Measurements from ENCODE around the gene BCAN.

The BCAN gene

GRCh38 chr1:156655904-156656516 lies 14.1 kb downstream of the BCAN start:
- Histone ChIP-seq H3K9me3 (ENCODE audit: severe bottlenecking) (no peaks in the 10 kb centered on the region), H3K4me3 (ENCODE audit: low read depth, low read length) (no peak overlapping the region), H3K27me3 (ENCODE audit: insufficient read depth, low read depth, severe bottlenecking) (no peaks in the 10 kb centered on the region), H3K36me3 (no peaks in the 10 kb centered on the region), H3K27ac (peak overlapping the region; percentile 83)
- TF ChIP-seq, protein P1, sequence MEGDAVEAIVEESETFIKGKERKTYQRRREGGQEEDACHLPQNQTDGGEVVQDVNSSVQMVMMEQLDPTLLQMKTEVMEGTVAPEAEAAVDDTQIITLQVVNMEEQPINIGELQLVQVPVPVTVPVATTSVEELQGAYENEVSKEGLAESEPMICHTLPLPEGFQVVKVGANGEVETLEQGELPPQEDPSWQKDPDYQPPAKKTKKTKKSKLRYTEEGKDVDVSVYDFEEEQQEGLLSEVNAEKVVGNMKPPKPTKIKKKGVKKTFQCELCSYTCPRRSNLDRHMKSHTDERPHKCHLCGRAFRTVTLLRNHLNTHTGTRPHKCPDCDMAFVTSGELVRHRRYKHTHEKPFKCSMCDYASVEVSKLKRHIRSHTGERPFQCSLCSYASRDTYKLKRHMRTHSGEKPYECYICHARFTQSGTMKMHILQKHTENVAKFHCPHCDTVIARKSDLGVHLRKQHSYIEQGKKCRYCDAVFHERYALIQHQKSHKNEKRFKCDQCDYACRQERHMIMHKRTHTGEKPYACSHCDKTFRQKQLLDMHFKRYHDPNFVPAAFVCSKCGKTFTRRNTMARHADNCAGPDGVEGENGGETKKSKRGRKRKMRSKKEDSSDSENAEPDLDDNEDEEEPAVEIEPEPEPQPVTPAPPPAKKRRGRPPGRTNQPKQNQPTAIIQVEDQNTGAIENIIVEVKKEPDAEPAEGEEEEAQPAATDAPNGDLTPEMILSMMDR (IDR thresholded peaks at IDR 0.05; ENCODE audit: low read depth, low read length) = no peak
- DNase-seq = no peak

DNA sequence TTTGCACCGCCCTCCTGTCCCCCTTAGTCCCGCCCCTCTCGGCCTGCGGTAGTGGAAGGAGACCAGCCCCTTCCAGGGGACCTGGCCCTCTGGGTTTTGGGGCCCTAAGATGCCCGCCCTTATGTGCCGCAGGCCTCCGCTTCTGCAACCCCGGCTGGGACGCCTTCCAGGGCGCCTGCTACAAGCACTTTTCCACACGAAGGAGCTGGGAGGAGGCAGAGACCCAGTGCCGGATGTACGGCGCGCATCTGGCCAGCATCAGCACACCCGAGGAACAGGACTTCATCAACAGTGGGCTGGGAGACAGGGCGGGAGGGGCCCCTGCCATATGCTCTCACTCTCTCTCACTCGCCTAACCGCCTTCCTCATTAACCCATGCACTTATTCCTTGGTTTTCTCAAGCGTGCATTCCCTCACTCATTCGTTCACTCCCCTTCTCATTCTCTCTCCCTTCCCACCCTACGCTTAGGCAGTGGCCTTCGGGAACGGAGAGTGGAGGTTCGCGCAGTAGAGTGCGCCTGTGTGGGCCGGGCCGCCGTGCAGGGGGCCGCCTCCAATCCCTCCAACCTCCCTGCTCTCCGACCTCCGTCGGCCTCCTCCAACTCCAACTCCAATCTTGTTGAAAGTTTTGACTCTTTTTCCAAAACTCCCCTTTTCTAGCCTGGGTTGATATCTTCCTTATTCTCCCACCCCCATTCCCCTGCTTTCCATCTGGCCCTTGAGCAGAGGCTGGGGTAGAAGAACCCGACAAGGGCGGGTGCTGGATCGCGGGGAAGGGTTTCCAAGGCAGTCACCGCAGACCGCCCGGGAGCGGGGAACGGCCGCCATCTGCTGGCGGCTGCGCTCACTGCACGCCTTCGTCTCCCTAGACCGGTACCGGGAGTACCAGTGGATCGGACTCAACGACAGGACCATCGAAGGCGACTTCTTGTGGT lies 15.2 kb downstream of the BCAN start:
- H3K27ac ChIP-seq = peak overlapping the region; percentile 65
- no peaks in the 10 kb centered on the region for H3K36me3 ChIP-seq
- TF ChIP-seq, protein P1 (IDR thresholded peaks at IDR 0.05; ENCODE audit: low read depth, low read length) = peak; percentile 100
- H3K4me3 ChIP-seq (ENCODE audit: low read depth, low read length) = peak overlapping the region; percentile 40
- no peaks in the 10 kb centered on the region for H3K27me3 ChIP-seq (ENCODE audit: insufficient read depth, low read depth, severe bottlenecking)
- DNase-seq = peak; percentile 93
- H3K9me3 ChIP-seq (ENCODE audit: severe bottlenecking) = no peaks in the 10 kb centered on the region

GRCh38 chr1:156657741-156658319 lies 15.9 kb downstream of the BCAN start:
- no peak for DNase-seq

DNA sequence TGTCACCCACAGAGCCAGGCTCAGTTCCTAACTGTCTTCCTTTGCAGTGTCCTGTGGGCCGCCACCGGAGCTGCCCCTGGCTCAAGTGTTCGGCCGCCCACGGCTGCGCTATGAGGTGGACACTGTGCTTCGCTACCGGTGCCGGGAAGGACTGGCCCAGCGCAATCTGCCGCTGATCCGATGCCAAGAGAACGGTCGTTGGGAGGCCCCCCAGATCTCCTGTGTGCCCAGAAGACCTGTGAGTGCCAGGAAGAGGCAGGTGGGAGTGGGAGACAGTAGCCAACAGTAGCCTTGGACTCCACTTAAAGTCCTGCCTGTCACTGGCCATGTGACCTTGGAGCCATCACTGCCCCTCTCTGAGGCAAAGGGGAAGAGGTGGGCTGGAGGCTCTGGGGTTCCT lies 16.6 kb downstream of the BCAN start:
- Histone ChIP-seq H3K36me3 (no peaks in the 10 kb centered on the region), H3K9me3 (ENCODE audit: severe bottlenecking) (no peaks in the 10 kb centered on the region), H3K27me3 (ENCODE audit: insufficient read depth, low read depth, severe bottlenecking) (no peaks in the 10 kb centered on the region), H3K4me3 (ENCODE audit: low read depth, low read length) (no peak overlapping the region), H3K27ac (no peak overlapping the region)
- TF ChIP-seq, protein P1 (IDR thresholded peaks at IDR 0.05; ENCODE audit: low read depth, low read length) = no peak
- no peak for DNase-seq

More at GRCh38 chr1:156657741-156658319, 15.9 kb downstream of the BCAN start:
- TF ChIP-seq, protein P1 (IDR thresholded peaks at IDR 0.05; ENCODE audit: low read depth, low read length) = no peak
- Histone ChIP-seq H3K27me3 (ENCODE audit: insufficient read depth, low read depth, severe bottlenecking) (no peaks in the 10 kb centered on the region), H3K27ac (peak overlapping the region; percentile 65), H3K9me3 (ENCODE audit: severe bottlenecking) (no peaks in the 10 kb centered on the region), H3K36me3 (no peaks in the 10 kb centered on the region), H3K4me3 (ENCODE audit: low read depth, low read length) (no peak overlapping the region)

- no peak for DNase-seq
- H3K4me3 ChIP-seq (ENCODE audit: low read depth, low read length) = no peak overlapping the region
- TF ChIP-seq, protein P1 (IDR thresholded peaks at IDR 0.05; ENCODE audit: low read depth, low read length) = no peak
Measured at GRCh38 chr1:156658945-156659574, 17.1 kb downstream of the BCAN start.

More at GRCh38 chr1:156658945-156659574, 17.1 kb downstream of the BCAN start:
- H3K9me3 ChIP-seq (ENCODE audit: severe bottlenecking) = no peaks in the 10 kb centered on the region
- no peaks in the 10 kb centered on the region for H3K36me3 ChIP-seq
- H3K27ac ChIP-seq = no peak overlapping the region
- H3K27me3 ChIP-seq (ENCODE audit: insufficient read depth, low read depth, severe bottlenecking) = no peaks in the 10 kb centered on the region
